HG02973 (cell line): ENCODE measurements around the gene PRMT1.

Experiments
- ATAC-seq: cut with Tn5 transposase; IDR thresholded peaks from one replicate; pipeline ENCODE4 v1.9.1; 2021; ENCODE audit warnings: moderate library complexity; ENCODE audit not compliant: unreplicated experiment

The PRMT1 gene

DNA sequence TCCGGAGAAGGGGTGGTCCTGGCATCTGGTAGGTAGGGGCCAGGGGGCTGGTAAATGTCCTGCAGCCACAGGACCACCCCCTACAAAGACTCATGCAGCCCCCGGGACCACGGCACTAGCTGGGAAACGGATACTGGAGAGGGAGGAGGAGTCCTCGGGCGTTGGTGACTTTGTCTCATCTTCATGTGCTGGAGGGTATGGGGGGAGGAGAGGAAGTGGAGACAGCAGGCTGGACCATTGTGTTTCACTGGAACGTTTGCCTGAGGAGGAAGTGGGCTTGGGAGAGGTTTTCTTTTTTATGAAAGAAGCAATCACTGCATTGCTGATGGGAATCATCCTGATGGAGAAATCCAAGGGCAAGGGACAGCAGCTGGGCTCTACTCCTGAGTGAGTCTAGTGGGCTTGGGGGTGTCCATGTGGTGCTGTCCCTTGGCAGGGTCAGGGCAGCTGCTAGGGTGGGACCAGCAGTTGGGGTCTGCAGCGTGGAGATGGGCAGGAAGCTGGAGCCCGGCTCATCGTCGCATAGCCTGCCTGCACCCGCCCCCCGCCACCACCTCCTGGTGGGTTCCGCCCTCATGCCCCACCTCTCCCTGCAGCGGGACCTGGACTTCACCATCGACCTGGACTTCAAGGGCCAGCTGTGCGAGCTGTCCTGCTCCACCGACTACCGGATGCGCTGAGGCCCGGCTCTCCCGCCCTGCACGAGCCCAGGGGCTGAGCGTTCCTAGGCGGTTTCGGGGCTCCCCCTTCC lies 10.7 kb downstream of the PRMT1 start:
- ATAC-seq, result no peak

- ATAC-seq, result no peak
Measured at GRCh38 chr19:49688531-49689132, 11.6 kb downstream of the PRMT1 start.

DNA sequence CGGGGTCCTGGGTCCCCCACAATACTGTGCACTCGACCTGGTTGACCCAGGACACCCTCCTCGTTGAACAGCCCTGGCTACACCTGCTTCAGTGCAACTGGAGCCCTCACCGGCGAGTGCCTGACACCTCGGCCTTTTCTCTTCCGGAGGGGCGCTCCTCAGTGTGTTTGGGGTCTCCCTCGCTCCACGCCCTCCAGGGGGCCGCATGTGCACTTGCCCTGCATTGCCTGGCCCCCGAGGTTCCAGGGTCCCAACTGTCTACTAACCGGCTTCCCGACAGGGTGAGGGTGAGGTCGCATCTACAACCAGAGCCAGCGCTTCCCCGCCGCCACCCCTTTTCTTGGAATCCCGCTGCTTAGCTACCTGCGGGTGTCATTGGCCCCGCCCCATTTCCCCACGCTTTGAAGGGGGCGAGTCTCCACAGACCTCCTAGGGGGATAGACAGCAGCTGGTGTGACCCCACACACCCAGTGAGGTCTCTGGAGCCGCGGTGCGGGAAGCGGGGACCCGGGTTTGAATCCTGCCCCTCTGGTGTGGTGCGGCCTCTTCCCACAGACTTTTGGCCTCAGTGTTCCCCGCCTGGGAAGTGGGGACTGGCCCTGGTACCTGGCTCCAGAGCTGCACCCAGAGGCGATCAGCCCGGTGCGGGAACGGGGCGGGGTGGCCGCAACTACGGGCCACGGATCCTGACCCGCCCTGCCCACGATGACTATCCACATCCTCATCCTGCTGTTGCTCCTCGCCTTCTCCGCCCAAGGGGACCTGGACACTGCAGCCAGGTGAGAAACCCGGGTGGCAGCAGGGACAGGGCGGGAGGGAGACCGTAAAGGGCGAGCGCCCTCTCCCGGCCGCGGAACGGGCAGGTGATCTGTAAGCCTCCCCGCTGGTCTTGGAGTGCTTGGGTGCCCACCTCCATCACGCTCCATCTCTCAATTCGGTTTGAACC lies 12.3 kb downstream of the PRMT1 start, which contains the start of gene ADM5:
TSS of gene ADM5 (plus strand) at position 462 of the 946 bp plus-strand sequence. CDS start at position 706, 244 bp downstream.
- ATAC-seq, result no peak

DNA sequence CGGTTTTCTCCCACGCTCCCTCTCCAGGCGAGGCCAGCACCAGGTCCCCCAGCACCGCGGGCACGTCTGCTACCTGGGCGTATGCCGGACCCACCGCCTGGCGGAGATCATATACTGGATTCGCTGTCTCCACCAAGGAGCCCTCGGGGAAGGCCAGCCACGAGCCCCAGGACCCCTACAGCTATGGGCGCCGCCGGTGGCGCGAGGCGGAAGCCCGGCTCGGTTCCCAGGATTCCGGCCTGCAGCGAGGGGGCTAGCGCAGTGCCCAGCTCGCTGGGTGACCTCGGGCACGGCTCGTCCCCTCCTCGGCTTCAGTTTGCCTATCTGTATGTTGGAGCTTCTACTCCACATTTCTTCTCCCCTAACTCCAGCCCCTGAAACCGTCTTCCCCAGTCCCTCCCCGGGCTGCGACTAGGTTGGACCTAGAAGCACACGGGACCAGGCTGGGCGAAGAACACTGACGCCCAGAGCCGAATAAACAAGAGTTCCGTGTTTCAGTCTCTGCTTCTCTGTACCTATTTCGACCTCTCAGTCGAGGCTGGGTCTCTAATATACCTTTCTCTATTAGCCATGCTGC lies 13.1 kb downstream of the PRMT1 start:
- ATAC-seq, result no peak

- no peak for ATAC-seq
Measured at GRCh38 chr19:49690656-49691242, 13.7 kb downstream of the PRMT1 start, which contains the start of gene CPT1C. CPT1C (plus strand) TSS chr19:49691116; CDS start chr19:49692253, 1,137 bp downstream.

DNA sequence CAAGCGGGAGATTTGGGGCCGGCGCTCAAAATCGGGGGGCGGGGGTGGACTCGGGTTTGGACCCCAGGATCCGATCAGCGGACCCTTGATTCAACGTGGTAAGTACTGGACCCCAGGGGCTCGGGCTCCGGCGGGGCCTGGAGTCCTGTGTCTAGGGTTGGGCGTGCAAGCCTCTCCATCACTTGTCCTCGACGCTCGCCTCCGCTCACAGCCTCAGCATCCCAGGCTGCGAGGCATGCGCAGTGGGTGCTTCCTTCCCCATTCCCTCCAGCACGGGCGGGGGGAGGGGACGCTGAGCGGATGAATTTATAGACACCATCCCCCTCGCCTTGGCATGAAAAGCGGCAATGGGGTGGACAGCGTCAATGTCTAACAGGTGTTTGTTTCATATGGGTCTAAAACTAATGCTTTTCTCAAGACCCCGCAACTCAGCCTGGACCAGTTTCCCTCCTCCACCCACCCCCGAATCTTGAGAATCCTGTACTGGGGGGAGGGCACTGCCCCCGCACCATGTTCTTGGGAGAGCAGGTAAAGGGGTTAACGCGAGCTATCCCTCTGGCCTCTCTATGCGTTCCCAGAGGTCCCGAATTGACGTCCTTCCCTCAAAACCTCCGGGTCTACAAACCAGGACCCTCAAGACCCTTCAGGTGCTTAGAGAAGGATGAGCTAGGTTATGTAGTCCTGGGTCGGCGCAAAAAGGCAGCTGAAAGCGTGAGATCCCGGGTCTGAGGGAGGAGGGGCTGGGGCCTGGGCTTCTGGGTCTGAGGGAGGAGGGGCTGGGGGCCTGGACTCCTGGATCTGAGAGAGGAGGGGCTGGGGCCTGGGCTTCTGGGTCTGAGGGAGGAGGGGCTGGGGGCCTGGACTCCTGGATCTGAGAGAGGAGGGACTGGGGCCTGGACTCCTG lies 14.4 kb downstream of the PRMT1 start:
- no peak for ATAC-seq

DNA sequence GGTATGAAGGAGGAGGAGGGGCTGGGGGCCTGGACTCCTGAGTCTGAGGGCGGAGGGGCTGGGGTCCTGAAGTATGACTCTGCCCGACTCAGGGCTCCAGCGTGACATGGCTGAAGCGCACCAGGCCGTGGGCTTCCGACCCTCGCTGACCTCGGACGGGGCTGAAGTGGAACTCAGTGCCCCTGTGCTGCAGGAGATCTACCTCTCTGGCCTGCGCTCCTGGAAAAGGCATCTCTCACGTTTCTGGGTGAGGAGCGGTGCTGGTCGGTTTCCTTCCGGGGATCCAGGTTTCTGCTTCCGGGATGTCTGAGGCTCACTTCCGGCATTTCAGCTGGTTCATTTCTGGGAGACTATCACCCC lies 15.1 kb downstream of the PRMT1 start:
- ATAC-seq, result no peak

- no peak for ATAC-seq
Measured at GRCh38 chr19:49696115-49696514, 19.0 kb downstream of the PRMT1 start.

DNA sequence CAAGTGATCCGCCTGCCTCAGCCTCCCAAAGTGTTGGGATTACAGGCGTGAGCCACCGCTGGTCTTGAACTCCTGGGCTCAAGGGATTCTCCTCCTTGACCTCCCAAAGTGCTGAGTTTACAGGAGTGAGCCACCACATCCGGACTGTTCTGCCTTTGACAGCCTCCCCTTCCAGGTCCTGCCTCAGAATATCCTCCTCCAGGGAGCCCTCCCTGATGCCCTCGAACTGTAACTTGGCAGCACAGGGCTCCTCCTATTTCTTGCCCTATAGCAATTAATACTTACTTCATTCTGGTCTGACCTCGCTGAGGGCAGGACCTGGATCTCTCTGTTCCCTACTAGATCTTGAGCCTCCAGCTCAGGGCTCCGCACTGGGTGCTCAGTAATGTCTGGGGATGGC lies 19.8 kb downstream of the PRMT1 start:
- no peak for ATAC-seq

- ATAC-seq, result no peak
Measured at GRCh38 chr19:49699364-49699763, 22.3 kb downstream of the PRMT1 start.

DNA sequence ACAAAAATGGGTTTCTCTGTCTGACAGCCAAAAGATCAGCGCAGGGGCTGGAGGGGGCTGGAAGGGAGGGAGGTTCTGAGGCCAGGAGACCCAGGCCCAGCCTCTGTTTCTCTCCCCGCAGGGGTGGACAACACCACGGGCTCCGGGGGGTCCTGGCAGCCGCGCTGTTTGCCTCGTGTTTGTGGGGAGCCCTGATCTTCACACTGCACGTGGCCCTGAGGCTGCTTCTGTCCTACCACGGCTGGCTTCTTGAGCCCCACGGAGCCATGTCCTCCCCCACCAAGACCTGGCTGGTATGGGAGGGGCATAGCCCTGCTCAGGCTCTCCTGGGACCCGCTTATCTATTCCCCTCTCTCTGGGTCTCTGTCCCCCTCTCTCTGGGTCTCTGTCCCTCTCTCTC lies 23.5 kb downstream of the PRMT1 start:
- ATAC-seq, result no peak

GRCh38 chr19:49701271-49701786 lies 24.3 kb downstream of the PRMT1 start:
- no peak for ATAC-seq

DNA sequence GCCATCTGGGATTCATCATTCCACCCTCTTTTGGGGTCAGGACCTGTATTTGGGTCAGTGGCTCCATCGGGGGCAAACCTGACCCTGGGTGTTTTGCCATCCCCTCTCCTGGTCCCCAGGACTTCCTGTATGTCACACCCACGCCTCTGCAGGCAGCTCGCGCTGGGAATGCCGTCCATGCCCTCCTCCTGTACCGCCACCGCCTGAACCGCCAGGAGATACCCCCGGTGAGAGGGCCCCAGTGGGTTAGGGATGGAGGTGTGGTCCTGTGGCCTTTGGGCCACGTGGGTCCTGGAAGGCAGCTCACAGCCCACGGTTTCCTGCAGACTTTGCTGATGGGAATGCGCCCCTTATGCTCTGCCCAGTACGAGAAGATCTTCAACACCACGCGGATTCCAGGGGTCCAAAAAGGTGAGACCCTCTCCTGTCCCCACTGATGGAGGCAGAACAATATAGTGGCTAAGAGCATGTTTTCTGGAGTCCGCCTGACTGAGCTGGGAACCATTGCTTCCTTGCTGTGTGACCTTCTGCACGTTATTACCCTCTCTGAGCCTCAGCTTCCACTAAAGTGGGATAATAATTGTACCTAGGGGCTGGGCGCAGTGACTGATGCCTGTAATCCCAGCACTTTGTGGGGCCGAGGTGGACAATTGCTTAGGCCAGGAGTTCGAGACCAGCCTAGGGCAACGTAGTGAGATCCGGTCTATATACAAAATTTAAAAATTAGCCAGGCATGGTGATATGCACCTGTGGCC lies 28.0 kb downstream of the PRMT1 start:
- ATAC-seq, result no peak

GRCh38 chr19:49705919-49706318 lies 28.8 kb downstream of the PRMT1 start:
- no peak for ATAC-seq

GRCh38 chr19:49710372-49710951 lies 33.4 kb downstream of the PRMT1 start:
- no peak for ATAC-seq

GRCh38 chr19:49712397-49712859 lies 35.4 kb downstream of the PRMT1 start:
- ATAC-seq, result no peak

GRCh38 chr19:49713236-49713845 lies 36.3 kb downstream of the PRMT1 start:
- no peak for ATAC-seq

- ATAC-seq, result no peak
Measured at GRCh38 chr19:49716154-49716553, 39.1 kb downstream of the PRMT1 start.
